Body of pancreas (tissue), 4 donors: Measurements from ENCODE around the gene CYFIP2.

ENCODE experiments used
- CTCF ChIP-seq, 7 experiments: fragments of 450-650 bp in 4 of 7; fragments of 200-600 bp in 3 of 7; sonication (generic) in 3 of 7; IDR thresholded peaks; one replicate each; pipeline ENCODE4 v1.5.1; 2016 to 2019; ENCODE audit warnings: antibody characterized with exemption in 7 of 7
- POLR2A ChIP-seq, 3 donors: fragments of 450-650 bp; IDR thresholded peaks; one replicate each; pipeline ENCODE4 v1.6.1; 2016; ENCODE audit warnings: antibody characterized with exemption in 3 of 3, mild to moderate bottlenecking in 2 of 3

GRCh38 chr5:157335534-157336422 is 69.9 kb downstream of the CYFIP2 start:
- TF ChIP-seq CTCF (IDR thresholded peaks at IDR 0.05), result no peak
- no peak for TF ChIP-seq POLR2A (IDR thresholded peaks at IDR 0.05)
